Measurements from ENCODE around the gene TFCP2L1. TPM values are rescaled to one million over a fixed set of nuclear protein-coding genes. Genes with fewer than 3 reads are reported as not detected.

The TFCP2L1 gene
- total and polyA plus RNA-seq, 2 of the 4 experiments (the other 2 are of a cell fraction), result not detected

- H3K27ac ChIP-seq (ENCODE audit: insufficient read depth, low read length), result no peak overlapping the region
- no peaks in the 10 kb centered on the region for H3K79me1 ChIP-seq (ENCODE audit: low read depth in 1 of 2, low read length in 2 of 2)
- CTCF ChIA-PET, result no interaction called here
Observed at GRCh38 chr2:121186261-121186660, 98.7 kb downstream of the TFCP2L1 start.

More at GRCh38 chr2:121186261-121186660, 98.7 kb downstream of the TFCP2L1 start:
- in situ Hi-C loops (cut with MboI; ENCODE audit: low sequenced_read_pairs) (no loop called here), intact Hi-C loops (cut with micrococcal nuclease) (no loop called here), dilution Hi-C loops (cut with HindIII; ENCODE audit: low sequenced_read_pairs, unreplicated experiment) (no loop called here)
- H3K27me3 ChIP-seq (ENCODE audit: control insufficient read depth, insufficient read depth, low read length), result peaks cover 8% of the 10 kb centered on the region; the same call in 1 of the 2 replicates
- H2AK5ac ChIP-seq (ENCODE audit: low read depth, low read length), result no peak overlapping the region
- H3K14ac ChIP-seq (replicated peaks; ENCODE audit: low read depth, low read length), result no peak overlapping the region
- H3K9ac ChIP-seq (ENCODE audit: low read depth, low read length), result no peak overlapping the region
- no peak overlapping the region for H3K56ac ChIP-seq (ENCODE audit: extremely low read depth, insufficient read depth, low read length)
- no peaks in the 10 kb centered on the region for H3K36me3 ChIP-seq (ENCODE audit: control insufficient read depth, insufficient read depth, low read length)
- H3K4me3 ChIP-seq (ENCODE audit: insufficient read depth, low read depth, low read length), result no peak overlapping the region
- H3K18ac ChIP-seq (ENCODE audit: low read depth, low read length), result no peak overlapping the region
- H2BK15ac ChIP-seq (ENCODE audit: low read depth, low read length), result no peak overlapping the region
- POLR2A ChIA-PET (ENCODE audit: unreplicated experiment), result no interaction called here
- ATAC-seq (ENCODE audit: low read depth) (no peak), DNase-seq (no peak)
- no peak overlapping the region for H2AK9ac ChIP-seq (replicated peaks; ENCODE audit: low read depth, low read length, poor library complexity)
- H3K4ac ChIP-seq (ENCODE audit: low read depth, low read length), result no peak overlapping the region
- H3K23ac ChIP-seq (ENCODE audit: low read depth, low read length), result no peak overlapping the region
- H2BK5ac ChIP-seq (ENCODE audit: low read depth, low read length, poor library complexity, severe bottlenecking), result no peak overlapping the region
- no peak overlapping the region for H4K91ac ChIP-seq (ENCODE audit: insufficient read depth, low read depth, low read length)
- no TSS peak for BruUV-seq (replicated peaks)
- H3K4me2 ChIP-seq (ENCODE audit: low read depth, low read length), result no peak overlapping the region
- H3K4me1 ChIP-seq (ENCODE audit: control insufficient read depth, insufficient read depth, low read length), result no peaks in the 10 kb centered on the region
- H3K9me3 ChIP-seq (ENCODE audit: control insufficient read depth, insufficient read depth, low read length), result no peaks in the 10 kb centered on the region
- H3K9me1 ChIP-seq (ENCODE audit: insufficient read depth, low read length), result no peaks in the 10 kb centered on the region
- no peak overlapping the region for H2BK120ac ChIP-seq (ENCODE audit: low read depth, low read length)
- no peak for TF ChIP-seq USF2 (IDR thresholded peaks at IDR 0.05; ENCODE audit: low read depth, low read length)
- WGBS, 2 experiments (ENCODE audit: extremely low coverage in 2 of 2, insufficient read length in 1 of 2), result 83% methylated on average over 6 of the region's 9 CpGs; no CpG with 5 or more reads in 1 of the 2 experiments
- no peak overlapping the region for H4K5ac ChIP-seq (ENCODE audit: low read depth, low read length)
- no peaks in the 10 kb centered on the region for H4K20me1 ChIP-seq (ENCODE audit: insufficient read depth, low read length)
- H4K8ac ChIP-seq (ENCODE audit: low read depth in 2 of 2, low read length in 2 of 2), result no peak overlapping the region
- H2BK20ac ChIP-seq (ENCODE audit: low read depth, low read length), result no peak overlapping the region
- no peak overlapping the region for H2AFZ ChIP-seq (replicated peaks; ENCODE audit: low read length, poor library complexity)
